HG02943 (cell line): ENCODE results near the gene NLGN1.
"Not testable (repeated sequence)": the region's sequence is repeated elsewhere in the genome, so short reads cannot be mapped to it uniquely, and the experiment has no call there.

Experiments
- ATAC-seq: cut with Tn5 transposase; IDR thresholded peaks from one replicate; pipeline ENCODE4 v1.9.1; 2021; ENCODE audit warnings: mild to moderate bottlenecking, low read depth, moderate library complexity; ENCODE audit not compliant: unreplicated experiment

Gene NLGN1

DNA sequence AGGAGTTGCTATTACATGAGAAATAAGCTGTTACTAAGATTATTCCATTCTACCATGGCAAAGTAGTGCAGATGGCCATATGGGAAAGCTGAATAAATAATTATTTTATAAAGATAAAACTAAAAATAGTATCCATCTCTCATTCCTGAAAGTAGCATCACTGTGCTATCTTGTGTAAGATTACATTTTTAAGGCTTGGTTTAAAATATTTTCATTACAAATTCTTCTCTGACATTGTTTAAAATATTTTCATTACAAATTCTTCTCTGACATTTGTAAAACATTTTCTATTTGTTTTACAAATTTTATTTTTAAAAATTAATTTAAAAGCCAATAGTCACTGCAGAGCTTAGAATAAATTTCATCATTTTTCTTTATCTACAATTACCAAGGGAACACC, 796.1 kb downstream of the NLGN1 start:
- ATAC-seq: no peak

DNA sequence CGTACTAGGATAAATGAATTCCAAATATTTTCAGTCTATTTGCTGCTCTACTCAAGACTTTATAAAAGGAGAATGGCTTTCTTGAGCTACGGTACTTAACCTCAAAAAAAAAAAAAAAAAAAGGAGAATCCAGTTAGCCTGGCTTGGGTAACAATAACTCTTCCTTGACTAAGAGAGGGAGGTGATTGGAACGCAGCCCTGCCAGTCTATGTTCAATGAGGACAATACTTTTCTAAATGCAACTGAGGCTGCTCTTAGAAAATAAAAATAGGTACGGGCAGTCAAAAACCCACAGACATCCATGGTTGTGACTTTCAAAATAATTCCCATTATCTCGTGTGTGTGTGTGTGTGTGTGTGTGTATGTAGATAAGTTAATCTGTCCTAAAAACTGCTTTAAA, 799.9 kb downstream of the NLGN1 start:
- ATAC-seq: no peak

GRCh38 chr3:174198199-174198598, 800.7 kb downstream of the NLGN1 start:
- ATAC-seq: no peak

GRCh38 chr3:174199696-174200095, 802.2 kb downstream of the NLGN1 start:
- ATAC-seq: no peak

GRCh38 chr3:174202116-174202515, 804.6 kb downstream of the NLGN1 start:
- ATAC-seq: no peak

DNA sequence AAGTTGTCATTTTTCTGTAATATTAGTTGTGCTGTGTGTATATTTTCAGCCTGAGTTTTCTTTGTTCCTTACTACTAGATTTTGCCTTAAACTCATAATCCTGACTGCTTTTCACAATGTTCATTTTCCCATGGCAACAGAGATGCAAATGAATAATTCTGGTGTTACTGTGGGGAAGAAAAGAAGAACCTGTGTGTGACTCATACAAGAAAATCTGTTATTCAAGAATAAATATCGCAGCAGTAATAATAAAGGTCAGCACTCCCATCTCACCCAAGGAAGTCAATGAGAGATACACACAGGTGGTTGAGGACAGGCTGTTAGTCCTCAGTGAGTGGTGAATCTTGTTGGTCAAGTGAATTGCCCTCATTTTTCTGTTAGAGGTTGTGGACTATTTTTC, 805.0 kb downstream of the NLGN1 start:
- no peak for ATAC-seq

DNA sequence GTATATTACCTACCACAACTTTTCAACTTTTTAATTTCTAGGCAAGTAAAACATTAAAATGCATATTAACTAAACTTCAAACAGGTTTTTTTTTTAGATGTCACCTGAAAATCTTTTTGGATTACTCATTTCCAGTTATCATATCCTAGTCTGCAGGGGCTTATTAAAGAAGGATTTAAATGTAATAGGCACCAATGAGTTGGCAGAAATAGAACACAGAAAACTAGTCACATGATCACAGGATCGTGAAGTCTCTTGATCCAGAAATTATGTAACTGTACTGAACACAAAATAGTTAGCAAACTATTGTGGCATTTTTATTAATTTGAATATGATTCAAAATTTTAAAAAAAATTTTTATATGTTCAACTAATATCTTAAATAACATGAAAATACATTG, 807.2 kb downstream of the NLGN1 start:
- no peak for ATAC-seq

DNA sequence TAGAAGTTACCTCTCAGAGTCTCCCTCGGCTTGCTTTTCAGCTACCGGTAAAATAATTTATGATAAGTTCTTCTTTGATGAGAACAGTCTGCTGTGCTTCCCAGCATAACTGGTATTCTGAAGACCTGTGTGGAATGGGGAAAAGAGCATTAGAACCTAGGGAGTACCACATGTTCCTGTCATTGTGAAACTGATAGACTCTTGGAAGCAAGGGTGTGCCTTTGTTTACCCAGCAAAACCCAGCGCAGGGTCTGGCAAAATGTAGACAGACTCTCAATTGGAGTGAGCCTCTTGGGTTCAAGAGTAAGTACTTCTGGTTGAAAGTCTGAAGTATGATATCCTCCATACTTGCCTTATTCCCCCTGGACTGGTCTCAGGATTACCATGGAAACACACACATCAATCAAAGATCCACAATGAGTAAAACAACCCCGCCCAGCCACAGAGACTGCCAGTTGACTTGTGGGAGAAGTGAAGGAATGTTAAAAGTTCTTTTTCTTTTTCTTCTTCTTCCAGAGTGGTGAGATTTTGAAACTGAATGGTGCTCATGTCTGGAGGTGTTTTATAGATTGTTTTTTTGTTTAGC, 809.2 kb downstream of the NLGN1 start:
- no peak for ATAC-seq

GRCh38 chr3:174208161-174208560, 810.6 kb downstream of the NLGN1 start:
- ATAC-seq: no peak

DNA sequence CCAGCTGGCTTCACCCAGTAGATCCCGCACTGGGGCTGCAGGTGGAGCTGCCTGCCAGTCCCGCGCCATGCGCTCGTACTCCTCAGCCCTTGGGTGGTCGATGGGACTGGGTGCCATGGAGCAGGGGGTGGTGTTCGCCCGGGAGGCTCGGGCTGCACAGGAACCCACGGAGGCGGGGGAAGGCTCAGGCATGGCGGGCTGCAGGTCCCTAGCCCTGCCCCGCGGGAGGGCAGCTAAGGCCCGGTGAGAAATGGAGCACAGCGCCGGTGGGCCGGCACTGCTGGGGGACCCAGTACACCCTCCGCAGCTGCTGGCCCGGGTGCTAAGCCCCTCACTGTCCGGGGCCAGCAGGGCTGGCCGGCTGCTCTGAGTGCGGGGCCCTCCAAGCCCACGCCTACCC, 814.4 kb downstream of the NLGN1 start:
- ATAC-seq: not testable (repeated sequence)

GRCh38 chr3:174215456-174215855, 817.9 kb downstream of the NLGN1 start:
- no peak for ATAC-seq

- no peak for ATAC-seq
These were observed 818.5 kb downstream of the NLGN1 start for GRCh38 chr3:174216019-174216418.

DNA sequence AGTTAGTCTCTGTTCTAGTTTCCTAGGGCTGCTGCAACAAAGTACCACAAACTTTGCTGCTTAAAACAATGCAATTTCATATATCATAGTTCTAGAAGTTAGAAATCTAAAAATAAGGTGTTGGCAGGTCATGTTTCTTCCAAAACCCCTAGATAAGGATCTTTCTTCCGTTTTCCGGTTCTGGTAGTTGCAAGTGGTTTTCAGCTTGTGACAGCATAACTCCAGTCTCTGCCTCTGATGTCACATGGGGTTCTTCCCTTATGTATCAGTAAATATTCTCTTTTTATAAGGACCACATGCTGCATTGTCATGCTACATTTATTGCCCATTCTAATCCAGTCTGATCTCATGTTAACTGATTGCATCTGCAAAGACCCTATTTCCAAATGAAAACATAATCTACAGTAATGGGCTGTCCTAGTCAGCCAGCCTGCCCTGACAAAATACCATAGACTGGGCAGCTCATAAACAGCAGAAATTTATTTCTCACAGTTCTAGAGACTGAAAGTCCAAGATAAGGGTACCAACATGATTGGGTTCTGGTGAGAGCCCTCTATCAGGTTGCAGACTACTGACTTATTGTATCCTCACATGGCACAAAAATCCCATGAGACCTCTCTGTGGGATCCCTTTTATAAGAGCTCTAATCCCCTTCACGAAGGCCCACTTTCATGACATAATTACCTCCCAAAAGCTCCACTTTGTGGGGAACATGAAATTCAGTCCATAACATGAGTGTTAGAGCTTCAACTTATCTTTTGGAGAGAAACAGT, 819.6 kb downstream of the NLGN1 start:
- ATAC-seq: no peak

GRCh38 chr3:174218016-174218415, 820.5 kb downstream of the NLGN1 start:
- no peak for ATAC-seq

DNA sequence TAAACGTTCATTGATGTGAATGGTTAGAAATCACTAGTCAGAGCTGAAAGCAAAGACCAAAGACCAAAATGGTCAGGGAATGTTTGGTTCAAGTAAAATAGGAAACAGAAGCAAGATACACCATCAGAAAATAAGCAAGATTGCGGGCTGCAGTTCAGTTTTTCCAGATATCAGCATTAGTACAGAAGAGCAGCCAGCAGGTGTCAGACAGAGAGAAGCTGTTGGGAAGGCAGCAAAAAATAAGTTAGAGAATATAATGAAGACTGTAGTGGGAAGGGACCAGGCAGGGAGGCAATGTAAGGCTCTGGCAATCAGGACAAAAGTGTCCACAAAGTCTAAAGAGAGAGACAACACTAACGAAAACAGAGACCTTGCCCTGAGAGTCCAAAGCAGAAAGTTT, 822.2 kb downstream of the NLGN1 start:
- no peak for ATAC-seq

GRCh38 chr3:174220775-174221554, 823.4 kb downstream of the NLGN1 start:
- ATAC-seq: no peak

DNA sequence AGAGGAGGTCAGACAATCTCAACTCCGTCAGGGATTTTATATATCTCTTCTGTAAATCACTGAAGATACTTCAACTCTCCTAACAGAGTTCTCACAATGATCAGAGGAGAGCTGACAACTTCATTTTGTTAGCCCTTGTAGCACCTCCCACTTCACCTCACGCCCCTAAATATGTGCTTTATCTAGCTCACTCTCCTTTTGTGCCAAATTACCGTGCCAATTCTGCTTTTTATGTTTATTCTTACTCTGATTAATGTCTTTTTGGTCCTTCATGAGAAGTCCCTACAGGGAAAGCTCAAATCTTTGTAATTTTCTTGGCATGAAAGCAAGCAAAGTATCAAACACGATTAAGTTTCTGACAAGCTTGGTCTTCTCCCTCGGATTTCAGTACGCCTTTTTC, 825.5 kb downstream of the NLGN1 start:
- ATAC-seq: no peak

- ATAC-seq: no peak
These were observed 826.1 kb downstream of the NLGN1 start for GRCh38 chr3:174223626-174224025.

DNA sequence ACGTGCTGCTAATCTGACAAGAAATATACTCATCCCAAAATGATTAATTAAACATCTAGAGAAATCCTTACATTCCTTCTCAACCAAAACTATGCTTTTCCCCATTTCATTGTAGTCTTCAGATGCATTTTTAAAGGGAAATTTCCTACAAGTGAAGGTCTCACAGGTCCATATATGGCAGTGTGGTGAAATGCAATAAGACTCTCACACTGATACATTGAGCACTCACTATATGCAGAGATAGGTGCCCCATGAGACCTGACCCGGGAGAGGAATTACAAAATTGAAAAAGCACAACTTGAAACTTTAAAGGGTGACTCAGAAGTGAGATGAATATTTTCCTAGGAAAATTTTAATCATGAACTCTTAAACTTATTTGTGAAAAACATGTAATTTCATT, 832.4 kb downstream of the NLGN1 start:
- no peak for ATAC-seq

GRCh38 chr3:174232028-174232657, 834.6 kb downstream of the NLGN1 start:
- ATAC-seq: not testable (repeated sequence)
